ENCODE results near the gene CD163. TPM values are rescaled to one million over a fixed set of nuclear protein-coding genes. Genes with fewer than 3 reads are reported as not detected.
"Not testable (repeated sequence)": the region's sequence is repeated elsewhere in the genome, so short reads cannot be mapped to it uniquely, and the experiment has no call there.

CD163 gene
- total RNA-seq, 1 donor from 2014 or later = not detected

- no peak overlapping the region for H3K27ac ChIP-seq (ENCODE audit: low read depth, low read length)
- Mint-ChIP-seq H3K4me1 (ENCODE audit: low read depth, unreplicated experiment) (no peaks in the 10 kb centered on the region), H3K27ac (ENCODE audit: unreplicated experiment) (peak overlapping the region; percentile 48), H3K9me3 (ENCODE audit: unreplicated experiment) (peaks cover 5% of the 10 kb centered on the region), H3K36me3 (ENCODE audit: low read depth, unreplicated experiment) (no peaks in the 10 kb centered on the region), H3K4me3 (ENCODE audit: unreplicated experiment) (peak overlapping the region; percentile 86), H3K27me3 (ENCODE audit: low read depth, unreplicated experiment) (no peaks in the 10 kb centered on the region)
- no peaks in the 10 kb centered on the region for H3K9me3 ChIP-seq (ENCODE audit: insufficient read depth, low read depth, low read length)
- DNase-seq (ENCODE audit: low read depth) (peak; percentile 45), FAIRE-seq (no peak)
- H4K20me1 ChIP-seq (ENCODE audit: insufficient read depth, low read length) = no peaks in the 10 kb centered on the region
- TF ChIP-seq CTCF (IDR thresholded peaks at IDR 0.05; ENCODE audit: insufficient read depth, low read depth, low read length) = no peak
- TF ChIP-seq EZH2 (IDR thresholded peaks at IDR 0.05; ENCODE audit: insufficient read depth, low read length) = no peak
- peak overlapping the region; percentile 84 for H2AFZ ChIP-seq (ENCODE audit: low read depth, low read length)
- no peaks in the 10 kb centered on the region for H3K4me1 ChIP-seq (ENCODE audit: insufficient read depth, low read length)
- H3K79me2 ChIP-seq (ENCODE audit: insufficient read depth, low read length) = no peaks in the 10 kb centered on the region
- H3K27me3 ChIP-seq (ENCODE audit: insufficient read depth, low read length) = no peaks in the 10 kb centered on the region
- peak overlapping the region; percentile 80 for H3K4me2 ChIP-seq (ENCODE audit: low read length)
- H3K9ac ChIP-seq (ENCODE audit: low read length) = peak overlapping the region; percentile 48
- H3K36me3 ChIP-seq (ENCODE audit: insufficient read depth, low read length) = no peaks in the 10 kb centered on the region
- peak overlapping the region; percentile 59 for H3K4me3 ChIP-seq (ENCODE audit: insufficient read depth, low read depth, low read length)
These were observed 63.7 kb downstream of the CD163 start for GRCh38 chr12:7439579-7440505.

- not testable (repeated sequence) for H3K9me3 Mint-ChIP-seq (ENCODE audit: unreplicated experiment); H3K4me3 ChIP-seq (ENCODE audit: insufficient read depth, low read depth, low read length); DNase-seq (ENCODE audit: low read depth); H3K36me3 ChIP-seq (ENCODE audit: insufficient read depth, low read length); H3K4me1 ChIP-seq (ENCODE audit: insufficient read depth, low read length); H3K36me3 Mint-ChIP-seq (ENCODE audit: low read depth, unreplicated experiment); H3K9me3 ChIP-seq (ENCODE audit: insufficient read depth, low read depth, low read length); H3K27me3 Mint-ChIP-seq (ENCODE audit: low read depth, unreplicated experiment); H3K27me3 ChIP-seq (ENCODE audit: insufficient read depth, low read length); H3K4me3 Mint-ChIP-seq (ENCODE audit: unreplicated experiment); H3K79me2 ChIP-seq (ENCODE audit: insufficient read depth, low read length); H3K4me1 Mint-ChIP-seq (ENCODE audit: low read depth, unreplicated experiment); H3K9ac ChIP-seq (ENCODE audit: low read length); H3K4me2 ChIP-seq (ENCODE audit: low read length); H4K20me1 ChIP-seq (ENCODE audit: insufficient read depth, low read length); H2AFZ ChIP-seq (ENCODE audit: low read depth, low read length); H3K27ac ChIP-seq (ENCODE audit: low read depth, low read length); H3K27ac Mint-ChIP-seq (ENCODE audit: unreplicated experiment); FAIRE-seq
These were observed 65.1 kb downstream of the CD163 start for GRCh38 chr12:7438291-7438995.

- H3K4me3 ChIP-seq (ENCODE audit: insufficient read depth, low read depth, low read length); H3K27ac Mint-ChIP-seq (ENCODE audit: unreplicated experiment); H3K4me2 ChIP-seq (ENCODE audit: low read length); H3K4me3 Mint-ChIP-seq (ENCODE audit: unreplicated experiment); H4K20me1 ChIP-seq (ENCODE audit: insufficient read depth, low read length); H3K4me1 Mint-ChIP-seq (ENCODE audit: low read depth, unreplicated experiment); FAIRE-seq; H3K27me3 ChIP-seq (ENCODE audit: insufficient read depth, low read length); DNase-seq (ENCODE audit: low read depth); H3K9ac ChIP-seq (ENCODE audit: low read length); H3K79me2 ChIP-seq (ENCODE audit: insufficient read depth, low read length); H3K9me3 ChIP-seq (ENCODE audit: insufficient read depth, low read depth, low read length); H3K27me3 Mint-ChIP-seq (ENCODE audit: low read depth, unreplicated experiment); H2AFZ ChIP-seq (ENCODE audit: low read depth, low read length); H3K36me3 Mint-ChIP-seq (ENCODE audit: low read depth, unreplicated experiment); H3K4me1 ChIP-seq (ENCODE audit: insufficient read depth, low read length); H3K9me3 Mint-ChIP-seq (ENCODE audit: unreplicated experiment); H3K27ac ChIP-seq (ENCODE audit: low read depth, low read length); H3K36me3 ChIP-seq (ENCODE audit: insufficient read depth, low read length): not testable (repeated sequence)
These were observed 66.1 kb downstream of the CD163 start for GRCh38 chr12:7437494-7437893.

All from astrocyte (in vitro differentiated cells and primary cell).